Loucy (cell line): ENCODE data around the gene USP31.

Source experiments
- H2AFZ ChIP-seq: fragments of 200-600 bp; sonication (generic); 2 replicates; pipeline ENCODE4 v1.6.0; 2016; ENCODE audit warnings: antibody characterized with exemption, mild to moderate bottlenecking, low read length, moderate library complexity
- H3F3A ChIP-seq: fragments of 200-600 bp; 2 replicates; pipeline ENCODE4 v1.6.0; 2016; ENCODE audit warnings: antibody characterized with exemption, low read depth, mild to moderate bottlenecking
- H3K27me3 ChIP-seq: fragments of 200-600 bp; sonication (generic); 2 replicates; pipeline ENCODE4 v1.6.1; 2014; ENCODE audit warnings: low read length, mild to moderate bottlenecking; ENCODE audit not compliant: insufficient read depth, poor library complexity, severe bottlenecking
- H3K36me3 ChIP-seq: fragments of 200-600 bp; sonication (generic); 2 replicates; pipeline ENCODE4 v1.6.1; 2016; ENCODE audit warnings: low read length; ENCODE audit not compliant: insufficient read depth
- H3K4me1 ChIP-seq: fragments of 200-600 bp; sonication (generic); 2 replicates; pipeline ENCODE4 v1.5.1; 2014; ENCODE audit warnings: low read length, mild to moderate bottlenecking; ENCODE audit not compliant: insufficient read depth, poor library complexity, severe bottlenecking
- H3K4me2 ChIP-seq: fragments of 200-600 bp; sonication (generic); 2 replicates; pipeline ENCODE4 v1.6.0; 2014; ENCODE audit warnings: antibody characterized with exemption, low read length, low read depth, mild to moderate bottlenecking; ENCODE audit not compliant: poor library complexity, severe bottlenecking
- H3K4me3 ChIP-seq: fragments of 200-600 bp; sonication (generic); 2 replicates; pipeline ENCODE4 v1.5.1; 2014; ENCODE audit warnings: low read length, mild to moderate bottlenecking, mixed read lengths; ENCODE audit not compliant: poor library complexity, severe bottlenecking
- H3K79me2 ChIP-seq: fragments of 200-600 bp; sonication (generic); 2 replicates; pipeline ENCODE4 v1.6.1; 2014; ENCODE audit warnings: low read length; ENCODE audit not compliant: insufficient read depth
- H3K9ac ChIP-seq: fragments of 200-600 bp; sonication (generic); 2 replicates; pipeline ENCODE4 v1.6.0; 2014; ENCODE audit warnings: mild to moderate bottlenecking, low read depth, low read length, moderate library complexity; ENCODE audit not compliant: poor library complexity, severe bottlenecking
- H3K9me2 ChIP-seq: fragments of 200-600 bp; sonication (generic); replicated peaks from 2 replicates; pipeline ENCODE4 v1.6.1; 2016; ENCODE audit warnings: low read depth, low read length, mixed read lengths
- H3K9me3 ChIP-seq: fragments of 200-600 bp; sonication (generic); 2 replicates; pipeline ENCODE4 v1.6.1; 2014; ENCODE audit warnings: mild to moderate bottlenecking, antibody characterized with exemption, low read length, low read depth; ENCODE audit not compliant: insufficient read depth
- H4K20me1 ChIP-seq: fragments of 200-600 bp; sonication (generic); 2 replicates; pipeline ENCODE4 v1.6.0; 2014; ENCODE audit warnings: antibody characterized with exemption, low read length, mild to moderate bottlenecking; ENCODE audit not compliant: insufficient read depth, poor library complexity, severe bottlenecking
- CTCF ChIP-seq: fragments of 200-600 bp; sonication (generic); conservative IDR thresholded peaks from 2 replicates; pipeline ENCODE4 v1.5.1; 2014; ENCODE audit warnings: mild to moderate bottlenecking, antibody characterized with exemption, low read length
- EZH2phosphoT487 ChIP-seq: fragments of 200-600 bp; IDR thresholded peaks from 2 replicates; pipeline ENCODE4 v1.6.1; 2018; ENCODE audit warnings: antibody characterized with exemption, mild to moderate bottlenecking, moderate library complexity, borderline replicate concordance

Gene USP31

DNA sequence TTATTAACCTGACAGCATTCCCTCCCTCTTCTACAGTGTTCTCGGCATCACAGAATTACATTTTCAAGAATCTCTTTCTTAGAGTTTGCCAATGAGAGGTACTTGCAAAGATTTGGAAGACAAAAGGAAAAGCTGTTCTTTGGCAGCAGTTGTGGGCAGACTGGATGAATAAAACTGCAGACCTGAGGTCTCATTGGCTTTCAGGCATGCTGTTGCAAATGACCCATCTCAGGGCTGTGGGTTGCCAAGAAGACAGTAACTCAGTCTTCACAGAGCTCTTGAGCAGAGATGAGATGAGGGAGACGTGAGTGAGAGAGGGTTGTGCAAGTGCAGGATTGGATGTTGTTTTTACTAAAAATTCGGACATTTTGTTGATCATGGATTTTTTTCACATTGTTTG is 11.3 kb upstream of the USP31 start:
- Histone ChIP-seq H3K79me2 (no peaks in the 10 kb centered on the region), H3K4me2 (no peak overlapping the region), H3F3A (no peaks in the 10 kb centered on the region), H3K4me3 (no peak overlapping the region), H4K20me1 (no peaks in the 10 kb centered on the region), H3K9me2 (no peaks in the 10 kb centered on the region), H3K36me3 (no peaks in the 10 kb centered on the region), H2AFZ (no peak overlapping the region), H3K27me3 (no peaks in the 10 kb centered on the region), H3K9me3 (no peaks in the 10 kb centered on the region), H3K4me1 (peaks cover 14% of the 10 kb centered on the region), H3K9ac (no peak overlapping the region)
- TF ChIP-seq CTCF = no peak
- TF ChIP-seq EZH2phosphoT487 = no peak

DNA sequence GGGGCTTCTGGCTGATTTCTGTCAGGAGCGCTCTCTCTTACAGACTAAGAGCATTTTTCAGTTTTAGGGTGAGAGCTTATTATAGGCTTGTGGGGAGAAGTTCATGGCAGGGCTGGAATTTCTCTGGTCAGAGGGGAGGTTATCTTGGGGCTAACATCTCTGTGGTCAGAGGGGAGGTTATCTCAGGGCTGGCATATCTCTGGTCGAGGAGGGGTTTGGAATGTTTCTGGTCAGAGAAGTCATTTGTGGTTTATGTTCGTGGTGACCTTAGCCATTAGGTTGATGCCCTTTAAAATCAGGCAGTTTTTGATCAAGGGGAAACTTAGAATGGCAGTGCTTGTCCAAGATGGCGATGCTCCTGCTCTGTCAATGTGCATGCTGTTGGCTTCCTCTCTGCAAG is 10.8 kb upstream of the USP31 start:
- Histone ChIP-seq H2AFZ (no peak overlapping the region), H3K4me2 (no peak overlapping the region), H3K9ac (no peak overlapping the region), H3K9me3 (no peaks in the 10 kb centered on the region), H3F3A (no peaks in the 10 kb centered on the region), H3K9me2 (no peaks in the 10 kb centered on the region), H3K4me3 (no peak overlapping the region), H3K36me3 (no peaks in the 10 kb centered on the region), H3K4me1 (peaks cover 14% of the 10 kb centered on the region), H3K27me3 (no peaks in the 10 kb centered on the region), H3K79me2 (no peaks in the 10 kb centered on the region), H4K20me1 (no peaks in the 10 kb centered on the region)
- no peak for TF ChIP-seq EZH2phosphoT487
- TF ChIP-seq CTCF = no peak

DNA sequence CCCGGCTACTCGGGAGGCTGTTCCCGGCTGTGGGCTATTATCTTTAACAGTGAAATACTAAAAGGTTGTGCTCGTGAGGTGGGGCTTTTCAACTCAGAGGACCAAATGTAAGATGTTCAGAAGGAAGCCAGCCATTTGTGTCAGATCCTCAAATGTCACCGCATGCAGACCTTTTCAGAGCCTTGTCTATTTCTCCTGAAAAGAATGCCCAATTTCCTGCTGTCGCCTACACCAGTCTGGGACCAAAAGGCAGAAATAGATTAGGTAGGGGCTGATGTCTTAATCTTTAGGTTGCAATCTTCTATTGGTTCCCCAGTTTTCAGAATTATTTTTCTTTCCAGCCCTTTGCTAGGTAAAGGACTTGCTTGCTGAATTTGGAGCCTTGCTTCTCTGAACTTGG is 8.9 kb upstream of the USP31 start:
- H4K20me1 ChIP-seq = no peaks in the 10 kb centered on the region

More for the DNA sequence above, 8.9 kb upstream of the USP31 start:
- Histone ChIP-seq H3F3A (no peaks in the 10 kb centered on the region), H3K9me2 (no peaks in the 10 kb centered on the region), H3K4me2 (no peak overlapping the region), H3K9ac (no peak overlapping the region), H2AFZ (no peak overlapping the region), H3K9me3 (no peaks in the 10 kb centered on the region), H3K79me2 (no peaks in the 10 kb centered on the region), H3K36me3 (no peaks in the 10 kb centered on the region), H3K4me1 (peaks cover 14% of the 10 kb centered on the region), H3K4me3 (no peak overlapping the region), H3K27me3 (no peaks in the 10 kb centered on the region)
- TF ChIP-seq EZH2phosphoT487 = no peak
- TF ChIP-seq CTCF = no peak
